ENCODE data around the gene TRMT10B. TPM values are rescaled to one million over a fixed set of nuclear protein-coding genes. Genes with fewer than 3 reads are reported as not detected.
"Not testable (repeated sequence)": the region's sequence is repeated elsewhere in the genome, so short reads cannot be mapped to it uniquely, and the experiment has no call there.

Gene TRMT10B
- total RNA-seq, 2 experiments from 2014 or later: 2.8 TPM; not detected in 1

GRCh38 chr9:37806271-37806670 lies 52.7 kb downstream of the TRMT10B start:
- Histone ChIP-seq H3K9me3 (ENCODE audit: low read length) (no peaks in the 10 kb centered on the region), H3K4me2 (ENCODE audit: low read length) (no peak overlapping the region), H3K4me3 (ENCODE audit: low read depth, low read length, poor library complexity, severe bottlenecking) (no peak overlapping the region), H4K20me1 (ENCODE audit: insufficient read depth, low read length) (peaks cover 16% of the 10 kb centered on the region), H3K27ac (ENCODE audit: low read depth, low read length, poor library complexity, severe bottlenecking) (no peak overlapping the region), H3K36me3 (ENCODE audit: insufficient read depth, low read length) (peaks cover 38% of the 10 kb centered on the region), H3K4me1 (ENCODE audit: insufficient read depth, low read length, poor library complexity, severe bottlenecking) (peaks cover 12% of the 10 kb centered on the region), H3K79me2 (ENCODE audit: insufficient read depth, low read depth, low read length) (peaks cover 64% of the 10 kb centered on the region), H2AFZ (ENCODE audit: low read length) (no peak overlapping the region), H3K9me2 (ENCODE audit: insufficient read depth, low read length) (no peaks in the 10 kb centered on the region)
- ChIA-PET CTCF (ENCODE audit: unreplicated experiment) (no interaction called here), POLR2A (interaction anchor here (1.1 to 1.6 kb wide), 2 partner anchors 8 to 97 kb away, joined by 3 to 4 read pairs; no protein-coding TSS in a partner anchor)
- intact Hi-C loops (cut with micrococcal nuclease; ENCODE audit: unreplicated experiment): no loop called here
- no TSS peak for BruUV-seq (replicated peaks)
- TF ChIP-seq EZH2phosphoT487 (IDR thresholded peaks at IDR 0.05; ENCODE audit: borderline replicate concordance, low read depth, low read length) (no peak), CTCF (conservative IDR thresholded peaks at IDR 0.05; ENCODE audit: low read length) (no peak)
- DNase-seq (ENCODE audit: low spot score): no peak

- H3K9me3 ChIP-seq (ENCODE audit: low read length); H3K27ac ChIP-seq (ENCODE audit: low read depth, low read length, poor library complexity, severe bottlenecking); BruUV-seq (replicated peaks); H3K4me2 ChIP-seq (ENCODE audit: low read length); H3K9me2 ChIP-seq (ENCODE audit: insufficient read depth, low read length); H4K20me1 ChIP-seq (ENCODE audit: insufficient read depth, low read length); H3K4me1 ChIP-seq (ENCODE audit: insufficient read depth, low read length, poor library complexity, severe bottlenecking); CTCF ChIA-PET (ENCODE audit: unreplicated experiment); H2AFZ ChIP-seq (ENCODE audit: low read length); intact Hi-C loops (cut with micrococcal nuclease; ENCODE audit: unreplicated experiment); DNase-seq (ENCODE audit: low spot score); H3K4me3 ChIP-seq (ENCODE audit: low read depth, low read length, poor library complexity, severe bottlenecking): not testable (repeated sequence)
- Histone ChIP-seq H3K36me3 (ENCODE audit: insufficient read depth, low read length) (peaks cover 34% of the 10 kb centered on the region), H3K79me2 (ENCODE audit: insufficient read depth, low read depth, low read length) (peaks cover 39% of the 10 kb centered on the region)
- POLR2A ChIA-PET: interaction anchor here (0.7 to 1.3 kb wide), 4 partner anchors 10 to 1394 kb away, joined by 3 to 4 read pairs (median 3); partner anchors contain the start of gene DCAF10
These were observed 56.1 kb downstream of the TRMT10B start for GRCh38 chr9:37809676-37810075.

GRCh38 chr9:37811906-37812476 lies 58.4 kb downstream of the TRMT10B start:
- Histone ChIP-seq H2AFZ (ENCODE audit: low read length) (no peak overlapping the region), H4K20me1 (ENCODE audit: insufficient read depth, low read length) (no peaks in the 10 kb centered on the region), H3K9me2 (ENCODE audit: insufficient read depth, low read length) (no peaks in the 10 kb centered on the region), H3K4me1 (ENCODE audit: insufficient read depth, low read length, poor library complexity, severe bottlenecking) (no peaks in the 10 kb centered on the region), H3K4me2 (ENCODE audit: low read length) (no peak overlapping the region), H3K79me2 (ENCODE audit: insufficient read depth, low read depth, low read length) (peaks cover 36% of the 10 kb centered on the region), H3K27ac (ENCODE audit: low read depth, low read length, poor library complexity, severe bottlenecking) (no peak overlapping the region), H3K9me3 (ENCODE audit: low read length) (no peaks in the 10 kb centered on the region), H3K4me3 (ENCODE audit: low read depth, low read length, poor library complexity, severe bottlenecking) (no peak overlapping the region), H3K36me3 (ENCODE audit: insufficient read depth, low read length) (peaks cover 24% of the 10 kb centered on the region)
- intact Hi-C loops (cut with micrococcal nuclease; ENCODE audit: unreplicated experiment): no loop called here
- no peak for DNase-seq (ENCODE audit: low spot score)
- no peak for TF ChIP-seq CTCF (conservative IDR thresholded peaks at IDR 0.05; ENCODE audit: low read length)
- no peak for TF ChIP-seq EZH2phosphoT487 (IDR thresholded peaks at IDR 0.05; ENCODE audit: borderline replicate concordance, low read depth, low read length)
- ChIA-PET CTCF (ENCODE audit: unreplicated experiment) (no interaction called here), POLR2A (interaction anchor here (0.6 to 2.2 kb wide), 14 partner anchors 8 to 904 kb away, joined by 3 to 7 read pairs (median 4); partner anchors contain the start of gene DCAF10)
- BruUV-seq (replicated peaks): no TSS peak

Measured in OCI-LY7 (cell line).